Gastrocnemius medialis (tissue), 4 donors: ENCODE measurements around the gene WDFY4.

Source experiments
- POLR2A ChIP-seq, 2 donors: fragments of 450-650 bp; IDR thresholded peaks; one replicate each; pipeline ENCODE4 v1.6.1; 2017; ENCODE audit warnings: antibody characterized with exemption in 2 of 2, mild to moderate bottlenecking in 2 of 2, moderate library complexity in 2 of 2
- TF ChIP-seq, protein P1 (sequence below), 5 experiments: fragments of 450-650 bp in 3 of 5; fragments of 200-600 bp in 2 of 5; sonication (generic) in 2 of 5; IDR thresholded peaks in 4 of 5; conservative IDR thresholded peaks in 1 of 5; 1 replicate in 4 of 5; 2 replicates in 1 of 5; pipeline ENCODE4 v1.5.1; 2016 to 2019; ENCODE audit warnings: antibody characterized with exemption in 5 of 5, mild to moderate bottlenecking in 3 of 5, moderate library complexity in 3 of 5

DNA sequence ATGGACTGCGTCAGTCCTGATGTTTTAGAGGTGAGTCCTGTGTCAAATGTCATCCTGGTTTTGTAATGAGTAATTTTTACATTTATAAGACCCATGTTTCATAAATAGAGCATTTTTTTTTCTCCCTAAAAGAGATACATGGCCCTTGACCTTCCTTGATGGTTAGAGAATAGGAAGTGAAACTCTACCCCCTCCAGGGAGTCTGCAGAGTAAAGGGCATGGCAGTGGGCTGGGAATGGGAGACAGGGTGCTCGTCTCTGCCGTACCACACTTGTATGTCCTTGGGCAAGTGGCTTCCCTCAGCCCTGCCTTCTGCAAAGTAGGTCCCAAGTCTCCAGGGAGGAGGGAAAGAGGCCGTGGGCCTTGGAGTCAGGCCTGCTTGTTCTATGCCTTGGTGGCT, 63.9 kb downstream of the WDFY4 start:
- TF ChIP-seq, protein P1, sequence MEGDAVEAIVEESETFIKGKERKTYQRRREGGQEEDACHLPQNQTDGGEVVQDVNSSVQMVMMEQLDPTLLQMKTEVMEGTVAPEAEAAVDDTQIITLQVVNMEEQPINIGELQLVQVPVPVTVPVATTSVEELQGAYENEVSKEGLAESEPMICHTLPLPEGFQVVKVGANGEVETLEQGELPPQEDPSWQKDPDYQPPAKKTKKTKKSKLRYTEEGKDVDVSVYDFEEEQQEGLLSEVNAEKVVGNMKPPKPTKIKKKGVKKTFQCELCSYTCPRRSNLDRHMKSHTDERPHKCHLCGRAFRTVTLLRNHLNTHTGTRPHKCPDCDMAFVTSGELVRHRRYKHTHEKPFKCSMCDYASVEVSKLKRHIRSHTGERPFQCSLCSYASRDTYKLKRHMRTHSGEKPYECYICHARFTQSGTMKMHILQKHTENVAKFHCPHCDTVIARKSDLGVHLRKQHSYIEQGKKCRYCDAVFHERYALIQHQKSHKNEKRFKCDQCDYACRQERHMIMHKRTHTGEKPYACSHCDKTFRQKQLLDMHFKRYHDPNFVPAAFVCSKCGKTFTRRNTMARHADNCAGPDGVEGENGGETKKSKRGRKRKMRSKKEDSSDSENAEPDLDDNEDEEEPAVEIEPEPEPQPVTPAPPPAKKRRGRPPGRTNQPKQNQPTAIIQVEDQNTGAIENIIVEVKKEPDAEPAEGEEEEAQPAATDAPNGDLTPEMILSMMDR (IDR thresholded peaks at IDR 0.05 in 4 of 5, conservative IDR thresholded peaks at IDR 0.05 in 1 of 5) = no peak
- TF ChIP-seq POLR2A (IDR thresholded peaks at IDR 0.05) = no peak
